ENCODE measurements around the gene POT1.

POT1 gene

DNA sequence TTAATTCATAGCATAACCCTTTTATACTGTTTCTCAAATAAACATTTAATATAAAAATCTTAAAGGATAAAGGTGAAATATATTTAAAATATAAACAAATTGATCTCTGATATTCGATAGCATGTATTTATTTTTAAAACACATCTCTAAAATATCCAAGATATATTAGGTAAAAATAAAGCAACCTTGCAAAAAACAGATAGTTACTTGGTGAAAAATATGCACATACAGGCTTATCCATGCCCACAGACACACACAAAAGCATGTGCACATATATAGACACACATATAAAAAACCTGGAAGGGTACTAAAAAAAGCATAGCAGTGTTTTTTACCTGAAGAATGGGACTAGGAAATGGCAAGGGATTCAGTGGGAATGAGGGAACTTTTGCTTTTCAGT is 19.8 kb downstream of the POT1 start:
- DNase-seq (ENCODE audit: low read depth in 2 of 2) = no peak

- no peak for DNase-seq (ENCODE audit: low read depth in 2 of 2)
Measured at GRCh38 chr7:124908259-124908658, 21.4 kb downstream of the POT1 start.

DNA sequence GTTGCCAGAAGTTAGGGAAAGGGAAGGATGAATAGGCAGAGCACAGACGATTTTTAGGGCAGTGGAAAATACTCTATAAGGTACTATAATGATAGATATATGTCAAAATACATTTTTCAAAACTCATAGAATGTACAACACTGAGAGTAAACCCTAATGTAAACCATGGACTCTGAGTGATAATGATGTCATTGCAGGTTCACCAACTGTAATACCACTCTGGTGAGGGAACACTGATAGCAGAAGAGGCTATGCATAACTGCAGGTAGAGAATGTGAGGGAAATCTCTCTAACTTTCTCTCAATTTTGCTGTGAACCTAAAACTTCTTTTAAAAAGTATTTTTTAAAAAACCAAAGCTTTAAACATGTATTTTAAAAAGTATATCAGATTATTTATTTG is 22.1 kb downstream of the POT1 start:
- no peak for DNase-seq (ENCODE audit: low read depth in 2 of 2)

GRCh38 chr7:124898531-124898930 is 31.1 kb downstream of the POT1 start:
- DNase-seq (ENCODE audit: low read depth in 2 of 2) = no peak

GRCh38 chr7:124896001-124896400 is 33.6 kb downstream of the POT1 start:
- no peak for DNase-seq (ENCODE audit: low read depth in 2 of 2)

DNA sequence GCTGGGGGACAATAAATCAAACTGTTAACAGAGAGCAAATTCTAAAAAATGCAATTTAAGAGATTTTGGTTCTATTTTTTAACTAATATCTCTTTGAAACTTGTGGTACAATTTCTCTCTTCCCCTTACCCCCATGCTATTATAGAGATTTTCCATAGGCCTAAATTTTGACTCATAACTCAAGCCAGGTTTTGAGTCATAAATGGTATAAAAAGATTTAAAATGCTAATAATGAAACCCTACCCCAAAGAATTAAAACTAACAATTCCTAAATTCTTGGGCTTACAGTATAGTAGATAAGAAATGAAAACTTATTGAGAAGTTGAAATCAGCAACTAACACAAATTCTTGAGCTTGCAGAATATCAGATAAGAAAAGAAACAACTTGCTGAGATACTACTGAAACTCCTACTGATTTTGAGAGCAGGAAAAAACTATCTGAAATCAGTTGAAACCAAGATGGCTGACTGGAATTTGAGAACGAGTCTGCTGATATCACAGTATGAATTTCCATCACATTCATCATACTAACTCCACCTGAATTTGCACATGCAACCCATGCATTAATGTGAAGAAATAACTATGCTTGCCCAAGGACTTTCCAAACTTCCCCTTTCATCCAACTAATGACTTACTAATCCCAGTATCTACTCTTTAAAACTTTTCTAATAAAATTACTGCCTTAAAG is 36.3 kb downstream of the POT1 start:
- no peak for DNase-seq (ENCODE audit: low read depth in 2 of 2)

- DNase-seq (ENCODE audit: low read depth in 2 of 2) = no peak
Measured at GRCh38 chr7:124887247-124887646, 42.4 kb downstream of the POT1 start.

DNA sequence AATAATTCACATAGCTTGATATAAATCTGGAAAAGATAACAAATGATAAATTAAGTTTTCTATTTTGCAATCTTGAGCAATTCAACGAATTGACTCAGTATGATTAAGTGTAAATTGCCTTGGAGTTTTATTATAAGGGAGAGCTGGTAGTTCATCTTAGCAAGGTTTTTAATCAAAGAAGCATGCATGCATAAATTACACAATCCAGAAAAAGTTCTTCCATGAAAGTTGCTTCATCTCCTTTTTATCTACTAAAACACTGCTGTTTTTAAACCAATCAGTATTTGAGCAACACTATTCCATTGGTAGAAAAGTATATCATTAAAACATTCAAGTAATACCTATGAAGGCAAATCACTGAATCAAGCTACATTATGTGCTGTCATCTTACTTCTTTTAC is 47.6 kb downstream of the POT1 start:
- no peak for DNase-seq (ENCODE audit: low read depth in 2 of 2)

DNA sequence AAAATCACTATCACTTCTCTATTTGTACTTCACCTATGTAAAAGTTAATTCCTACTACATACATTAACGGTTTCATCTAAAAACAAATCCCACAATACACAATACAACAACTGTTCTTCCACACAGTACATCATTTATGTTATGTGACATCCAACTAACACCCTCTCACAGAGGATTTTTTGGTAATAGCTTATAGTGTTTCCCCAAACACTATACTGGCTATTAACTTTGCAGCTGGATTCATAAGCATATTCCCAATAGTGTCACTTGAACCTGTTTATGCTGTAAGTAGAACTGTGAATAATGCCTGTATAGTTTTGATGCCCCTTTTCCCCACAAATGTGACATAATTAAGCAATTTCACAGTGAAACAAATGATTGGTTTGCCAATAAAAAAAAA is 49.9 kb downstream of the POT1 start:
- DNase-seq (ENCODE audit: low read depth in 2 of 2) = no peak

GRCh38 chr7:124879103-124879502 is 50.5 kb downstream of the POT1 start:
- DNase-seq (ENCODE audit: low read depth in 2 of 2) = no peak

GRCh38 chr7:124874644-124875163 is 54.9 kb downstream of the POT1 start:
- no peak for DNase-seq (ENCODE audit: low read depth in 2 of 2)

- no peak for DNase-seq (ENCODE audit: low read depth in 2 of 2)
Measured at GRCh38 chr7:124857672-124858235, 71.9 kb downstream of the POT1 start.

GRCh38 chr7:124856299-124856888 is 73.2 kb downstream of the POT1 start:
- no peak for DNase-seq (ENCODE audit: low read depth in 2 of 2)

GRCh38 chr7:124843336-124843735 is 86.3 kb downstream of the POT1 start:
- DNase-seq (ENCODE audit: low read depth in 2 of 2) = no peak

GRCh38 chr7:124840435-124840834 is 89.2 kb downstream of the POT1 start:
- no peak for DNase-seq (ENCODE audit: low read depth in 2 of 2)

- no peak for DNase-seq (ENCODE audit: low read depth in 2 of 2)
Measured at GRCh38 chr7:124839687-124840086, 89.9 kb downstream of the POT1 start.

GRCh38 chr7:124836173-124836572 is 93.5 kb downstream of the POT1 start:
- no peak for DNase-seq (ENCODE audit: low read depth in 2 of 2)

- no peak for DNase-seq (ENCODE audit: low read depth in 2 of 2)
Measured at GRCh38 chr7:124818807-124819206, 110.8 kb downstream of the POT1 start.

DNA sequence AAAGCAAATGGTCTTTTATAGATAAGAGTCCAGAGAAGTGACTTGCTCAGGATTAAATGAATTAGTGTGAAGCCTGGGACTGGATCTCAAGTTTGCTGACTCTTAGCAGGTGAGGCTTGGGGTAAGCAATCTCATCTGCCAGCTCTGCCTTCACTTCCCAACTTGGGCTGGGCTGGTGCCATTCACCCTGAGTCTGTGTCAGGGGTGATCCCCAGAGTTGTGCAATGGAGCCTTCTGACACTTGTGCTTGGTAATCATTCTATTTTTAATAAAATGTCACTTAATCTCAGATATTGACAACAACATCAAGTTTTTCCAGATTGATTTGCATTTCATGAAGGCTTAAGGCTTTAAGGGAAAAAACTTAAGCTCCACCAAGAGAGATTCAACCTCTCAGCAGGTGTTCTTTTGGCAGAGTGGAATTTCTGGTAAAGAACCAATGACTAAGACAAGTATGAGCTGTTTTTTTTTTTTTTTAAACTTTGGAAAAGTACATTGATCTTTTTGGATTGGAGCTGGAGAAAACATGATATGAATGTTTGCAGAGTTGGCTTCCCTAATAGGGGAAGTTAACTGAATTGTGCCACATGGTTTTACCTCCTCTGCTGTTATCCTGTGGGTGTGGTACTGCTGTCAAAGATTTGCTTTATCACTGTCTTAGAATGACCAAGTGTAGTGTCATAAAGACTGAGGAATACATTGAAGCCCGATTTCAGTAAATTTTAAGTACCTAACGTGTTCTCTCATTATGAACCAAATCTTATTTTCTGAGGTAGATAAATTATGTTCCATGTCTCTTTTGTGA is 115.4 kb downstream of the POT1 start:
- DNase-seq (ENCODE audit: low read depth in 2 of 2) = no peak

GRCh38 chr7:124812764-124813163 is 116.9 kb downstream of the POT1 start:
- DNase-seq (ENCODE audit: low read depth in 2 of 2) = no peak

DNA sequence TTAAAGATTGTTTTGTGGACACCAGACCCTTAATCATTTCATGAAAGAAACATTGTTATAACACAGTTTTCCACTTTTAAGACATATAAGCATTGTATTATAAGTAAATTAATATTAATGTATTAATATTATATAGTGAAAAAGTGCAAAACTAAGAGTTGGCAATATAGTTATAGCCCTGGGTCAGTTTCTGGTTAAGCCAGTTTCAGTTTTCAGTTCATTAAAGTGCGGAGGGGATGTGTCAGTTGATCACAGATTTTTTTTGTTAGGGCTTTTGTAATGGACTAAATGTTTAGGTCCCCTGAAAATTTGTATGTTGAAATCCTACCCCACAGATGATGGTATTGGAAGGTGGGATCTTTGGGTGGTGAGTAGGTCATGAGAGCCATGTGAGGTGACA is 118.3 kb downstream of the POT1 start:
- DNase-seq (ENCODE audit: low read depth in 2 of 2) = no peak

GRCh38 chr7:124810605-124811004 is 119.0 kb downstream of the POT1 start:
- DNase-seq (ENCODE audit: low read depth in 2 of 2) = no peak
